SK-N-SH (cell line): ENCODE results near the gene TEX30. TPM values are rescaled to one million over a fixed set of nuclear protein-coding genes. Genes with fewer than 3 reads are reported as not detected.

Source experiments
- CTCF ChIA-PET: fragments of 300-600, 350-600 bp; formaldehyde crosslinking; extraction: SDS; loops from one replicate; lab custom pipeline; 2021; lab: Yijun Ruan, JAX
- POLR2A ChIA-PET: fragments of 350-600 bp; sonication (Branson Sonifier 250); formaldehyde crosslinking; extraction: SDS; loops from one replicate; lab custom pipeline; 2020; ENCODE audit warnings: antibody characterized with exemption, inconsistent platforms; lab: Yijun Ruan, JAX
- DNase-seq: peaks from one replicate; pipeline ENCODE4 v3.0.0; 2012
- H2AFZ ChIP-seq: fragments of 200-600 bp; sonication (generic); 2 replicates; pipeline ENCODE4 v1.8.1; 2016; ENCODE audit warnings: antibody characterized with exemption, mild to moderate bottlenecking, low read depth
- H3F3A ChIP-seq: fragments of 200-600 bp; sonication (generic); replicated peaks from 2 replicates; pipeline ENCODE3; 2016; ENCODE audit warnings: antibody characterized with exemption, mild to moderate bottlenecking; ENCODE audit not compliant: insufficient read depth
- H3K27ac ChIP-seq, 2 experiments: fragments of 200-500 bp in 1 of 2; fragments of 200-600 bp in 1 of 2; sonication (Bioruptor generic) in 1 of 2; sonication (generic), shearing (Covaris generic) in 1 of 2; 2 replicates each; pipeline versions ENCODE4 v1.5.1 to v1.6.1; 2014 to 2016; ENCODE audit warnings: low read depth in 2 of 2, inconsistent platforms in 1 of 2, low read length in 1 of 2, mild to moderate bottlenecking in 1 of 2, mixed read lengths in 1 of 2
- H3K27me3 ChIP-seq: fragments of 200-600 bp; sonication (generic), shearing (Covaris generic); 2 replicates; pipeline ENCODE4 v1.6.1; 2016; ENCODE audit warnings: mixed run types; ENCODE audit not compliant: insufficient read depth
- H3K36me3 ChIP-seq, 2 experiments: fragments of 200-500 bp in 1 of 2; fragments of 200-600 bp in 1 of 2; sonication (Bioruptor generic) in 1 of 2; sonication (generic) in 1 of 2; replicated peaks in 1 of 2; 2 replicates each; pipeline versions ENCODE3 to v1.5.1; 2014 to 2016; ENCODE audit warnings: low read length in 1 of 2, mild to moderate bottlenecking in 1 of 2; ENCODE audit not compliant: insufficient read depth in 2 of 2, control insufficient read depth in 1 of 2
- H3K4me1 ChIP-seq, 2 experiments: fragments of 200-500 bp in 1 of 2; fragments of 200-600 bp in 1 of 2; sonication (Bioruptor generic) in 1 of 2; sonication (generic), shearing (Covaris generic) in 1 of 2; 2 replicates each; pipeline versions ENCODE4 v1.5.1 to v1.6.1; 2014 to 2016; ENCODE audit warnings: low read depth in 1 of 2, low read length in 1 of 2, mixed run types in 1 of 2; ENCODE audit not compliant: insufficient read depth in 2 of 2, control insufficient read depth in 1 of 2
- H3K4me2 ChIP-seq: fragments of 200-600 bp; sonication (generic), shearing (Covaris generic); 2 replicates; pipeline ENCODE4 v1.6.1; 2017; ENCODE audit warnings: mixed run types
- H3K4me3 ChIP-seq, 2 experiments: fragments of 200-500 bp in 1 of 2; fragments of 200-600 bp in 1 of 2; sonication (Bioruptor generic) in 1 of 2; sonication (generic), shearing (Covaris generic) in 1 of 2; 2 replicates each; pipeline versions ENCODE4 v1.5.1 to v1.8.1; 2014 to 2016; ENCODE audit warnings: low read depth in 2 of 2, inconsistent platforms in 1 of 2, low read length in 1 of 2, mild to moderate bottlenecking in 1 of 2, mixed read lengths in 1 of 2, moderate library complexity in 1 of 2
- H3K79me2 ChIP-seq: fragments of 200-600 bp; sonication (generic); 2 replicates; pipeline ENCODE4 v1.8.1; 2017; ENCODE audit warnings: mild to moderate bottlenecking; ENCODE audit not compliant: insufficient read depth
- H3K9ac ChIP-seq: fragments of 200-600 bp; sonication (generic); 2 replicates; pipeline ENCODE4 v1.6.1; 2017; ENCODE audit warnings: mixed run types
- H3K9me2 ChIP-seq: fragments of 200-600 bp; sonication (generic); 2 replicates; pipeline ENCODE4 v1.6.1; 2017; ENCODE audit warnings: mixed run types
- H3K9me3 ChIP-seq: fragments of 200-600 bp; sonication (generic); 2 replicates; pipeline ENCODE4 v1.6.1; 2017; ENCODE audit warnings: mixed run types, mild to moderate bottlenecking, moderate library complexity
- H4K20me1 ChIP-seq: fragments of 200-600 bp; sonication (generic); 2 replicates; pipeline ENCODE4 v1.6.1; 2017; ENCODE audit warnings: mild to moderate bottlenecking, mixed run types; ENCODE audit not compliant: insufficient read depth
- CHD2 ChIP-seq: fragments of 150-350 bp; IDR thresholded peaks from 2 replicates; pipeline ENCODE4 v1.6.1; 2018; ENCODE audit warnings: low read length; ENCODE audit not compliant: partially characterized antibody
- CTCF ChIP-seq: fragments of 200-600 bp; sonication (generic); IDR thresholded peaks from 2 replicates; pipeline ENCODE4 v1.6.1; 2017; ENCODE audit warnings: antibody characterized with exemption, mild to moderate bottlenecking, moderate library complexity
- FOSL2 ChIP-seq: IDR thresholded peaks from 2 replicates; pipeline ENCODE4 v1.4.0; 2012; ENCODE audit warnings: low read depth, mild to moderate bottlenecking, moderate library complexity, borderline replicate concordance
- FOXM1 ChIP-seq: IDR thresholded peaks from 2 replicates; pipeline ENCODE4 v1.4.0; 2012; ENCODE audit warnings: low read depth, mild to moderate bottlenecking
- GABPA ChIP-seq: IDR thresholded peaks from 2 replicates; pipeline ENCODE4 v1.4.0; 2012; ENCODE audit warnings: low read depth, mild to moderate bottlenecking
- GATA2 ChIP-seq: sonication (generic); formaldehyde crosslinking; IDR thresholded peaks from 2 replicates; pipeline ENCODE4 v1.5.0; 2020; ENCODE audit warnings: mild to moderate bottlenecking, missing genetic modification reagents
- MAX ChIP-seq: IDR thresholded peaks from 2 replicates; pipeline ENCODE4 v1.4.0; 2012; ENCODE audit warnings: low read depth
- MEF2A ChIP-seq: IDR thresholded peaks from 2 replicates; pipeline ENCODE4 v1.4.0; 2012; ENCODE audit warnings: low read depth, borderline replicate concordance
- MXI1 ChIP-seq: IDR thresholded peaks from 2 replicates; pipeline ENCODE4 v1.6.1; 2012; ENCODE audit warnings: mild to moderate bottlenecking, low read depth, low read length, improper control_type of control experiment
- NFIC ChIP-seq: IDR thresholded peaks from 2 replicates; pipeline ENCODE4 v1.4.0; 2012; ENCODE audit warnings: borderline replicate concordance
- POLR2AphosphoS5 ChIP-seq: IDR thresholded peaks from 2 replicates; pipeline ENCODE4 v1.6.1; 2012; ENCODE audit warnings: low read depth, low read length
- RAD21 ChIP-seq: IDR thresholded peaks from 2 replicates; pipeline ENCODE4 v1.6.1; 2012; ENCODE audit warnings: mild to moderate bottlenecking, low read length
- REST ChIP-seq: IDR thresholded peaks from 2 replicates; pipeline ENCODE4 v1.6.1; 2012; ENCODE audit warnings: mild to moderate bottlenecking, low read depth, low read length, moderate library complexity
- SIN3A ChIP-seq: IDR thresholded peaks from 2 replicates; pipeline ENCODE4 v1.6.1; 2012; ENCODE audit warnings: low read depth, mild to moderate bottlenecking, low read length, moderate library complexity, borderline replicate concordance
- SMC3 ChIP-seq: IDR thresholded peaks from 2 replicates; pipeline ENCODE4 v1.6.1; 2012; ENCODE audit warnings: low read depth, low read length, improper control_type of control experiment
- TAF1 ChIP-seq: IDR thresholded peaks from 2 replicates; pipeline ENCODE4 v1.6.1; 2012; ENCODE audit warnings: low read depth, mild to moderate bottlenecking, low read length, moderate library complexity, borderline replicate concordance
- TCF12 ChIP-seq: IDR thresholded peaks from 2 replicates; pipeline ENCODE4 v1.4.0; 2012
- TEAD4 ChIP-seq: IDR thresholded peaks from 2 replicates; pipeline ENCODE4 v1.4.0; 2012; ENCODE audit warnings: mild to moderate bottlenecking, borderline replicate concordance; ENCODE audit not compliant: insufficient read depth
- USF1 ChIP-seq: IDR thresholded peaks from 2 replicates; pipeline ENCODE4 v1.4.0; 2012; ENCODE audit warnings: low read depth, borderline replicate concordance
- WGBS: methylation state at CpG from one replicate; pipeline ENCODE4 v1.1.6; 2017; ENCODE audit warnings: low lambda C conversion rate; 5-methylcytosine and 5-hydroxymethylcytosine counted together
- polyA plus RNA-seq, 3 experiments: library from polyadenylated mRNA; depleted of rRNA; stranded (reverse); fragments of >200 nt; gene quantifications; 2 replicates each; pipeline ENCODE4 v1.2.3, GENCODE V29; 2012

Gene TEX30
- polyA plus RNA-seq, 1 of the 3 experiments (the other 2 are of a cell fraction): 7.2 TPM

- Histone ChIP-seq H3K9me2 (no peaks in the 10 kb centered on the region), H3K36me3 (peaks cover 0 to 3% of the 10 kb centered on the region in 2 experiments), H3K9ac (peak overlapping the region; percentile 75), H3K4me2 (peak overlapping the region; percentile 95), H2AFZ (peak overlapping the region; percentile 99), H3K79me2 (peaks cover 69% of the 10 kb centered on the region), H3K4me3 (peak overlapping the region; percentile 81 to 86), H3K4me1 (peaks cover 0 to 8% of the 10 kb centered on the region in 2 experiments; a peak in 2 of 4 replicates), H3F3A (no peaks in the 10 kb centered on the region), H3K9me3 (no peaks in the 10 kb centered on the region), H4K20me1 (no peaks in the 10 kb centered on the region), H3K27me3 (no peaks in the 10 kb centered on the region), H3K27ac (peak overlapping the region; percentile 61 to 79)
- ChIA-PET CTCF (interaction anchor here (0.5 to 2.3 kb wide), 29 partner anchors 8 to 399 kb away, joined by 3 to 19 read pairs (median 5); partner anchors contain the start of genes ERCC5, TEX30 and TPP2), POLR2A (interaction anchor here (0.6 to 1.4 kb wide), 6 partner anchors 8 to 204 kb away, joined by 3 to 8 read pairs (median 4); partner anchors contain the start of genes ERCC5, TEX30 and TPP2)
- TF ChIP-seq GATA2 (CRISPR knock-in tag) (no peak), RAD21 (peak; percentile 33; the same call in 1 of the 2 replicates), NFIC (no peak; the same call in 1 of the 2 replicates), TAF1 (0 out of 2 replicates have a peak, but pooled peaks have one; percentile 35), TEAD4 (no peak; the same call in 1 of the 2 replicates), FOSL2 (no peak), MAX (0 out of 2 replicates have a peak, but pooled peaks have one; percentile 34), SIN3A (no peak), CTCF (peak; percentile 73), GABPA (peak; percentile 47; the same call in 1 of the 2 replicates), REST (no peak), MXI1 (peak; percentile 46; the same call in 1 of the 2 replicates), TCF12 (no peak), CHD2 (peak; percentile 9), MEF2A (no peak), USF1 (no peak), POLR2AphosphoS5 (0 out of 2 replicates have a peak, but pooled peaks have one; percentile 20), SMC3 (peak; percentile 43), FOXM1 (peak; percentile 31; the same call in 1 of the 2 replicates)
- DNase-seq: peak; percentile 95
- WGBS: 12% methylated on average over 19 of the region's 81 CpGs
These were observed 26.8 kb upstream of the TEX30 start for GRCh38 chr13:102800145-102801041.
